Measurements from ENCODE around the gene NEU1. TPM values are rescaled to one million over a fixed set of nuclear protein-coding genes. Genes with fewer than 3 reads are reported as not detected.
A peak's percentile ranks its signal among the peaks of the same experiment; 100 is the strongest.

The NEU1 gene
- total RNA-seq, 1 experiment from 2014 or later, result 36.2 TPM

- Mint-ChIP-seq H3K36me3 (ENCODE audit: insufficient read depth in 1 of 3, low read depth in 3 of 3) (peaks cover 37 to 53% (median 53%) of the 10 kb centered on the region in 3 experiments; a peak in 6 of 7 replicates), H3K4me3 (no peak overlapping the region), H3K27ac (peak overlapping the region in 1 of 3 experiments; percentile 67; a peak in 1 of 7 replicates), H3K9me3 (no peaks in the 10 kb centered on the region), H3K27me3 (ENCODE audit: low read depth) (no peaks in the 10 kb centered on the region; the same call in 1 of the 2 replicates), H3K4me1 (peaks cover 3 to 27% of the 10 kb centered on the region in 2 experiments)
- Histone ChIP-seq H3K79me1 (ENCODE audit: insufficient read depth, low read depth, low read length, poor library complexity, severe bottlenecking) (no peaks in the 10 kb centered on the region), H2AFZ (ENCODE audit: low read length) (no peak overlapping the region), H2BK15ac (ENCODE audit: low read depth, low read length) (no peak overlapping the region), H3K9ac (ENCODE audit: extremely low read depth, insufficient read length, low read length) (no peak overlapping the region), H3K4me2 (ENCODE audit: insufficient read depth, insufficient read length, low read length) (no peak overlapping the region), H3K4ac (ENCODE audit: low read depth, low read length) (no peak overlapping the region), H3K27me3 (ENCODE audit: insufficient read depth, low read length) (no peaks in the 10 kb centered on the region), H2BK5ac (ENCODE audit: insufficient read length, low read length) (no peak overlapping the region), H3K27ac (ENCODE audit: insufficient read length, low read depth, low read length) (no peak overlapping the region), H3K23me2 (ENCODE audit: insufficient read length, low read depth, low read length, poor library complexity, severe bottlenecking) (no peaks in the 10 kb centered on the region), H4K8ac (replicated peaks; ENCODE audit: insufficient read length, low read depth, low read length) (no peak overlapping the region), H4K5ac (ENCODE audit: insufficient read length, low read depth, low read length) (no peak overlapping the region), H3K23ac (ENCODE audit: insufficient read length, low read depth, low read length) (no peak overlapping the region), H3K14ac (ENCODE audit: insufficient read depth, low read length) (no peak overlapping the region), H4K20me1 (ENCODE audit: control insufficient read depth, insufficient read depth, insufficient read length) (no peaks in the 10 kb centered on the region), H3K79me2 (ENCODE audit: insufficient read depth, low read length) (no peaks in the 10 kb centered on the region), H3T11ph (ENCODE audit: low read length) (no peak overlapping the region), H2BK20ac (ENCODE audit: low read depth, low read length, poor library complexity, severe bottlenecking) (no peak overlapping the region), H3K4me1 (ENCODE audit: insufficient read depth, low read length) (no peaks in the 10 kb centered on the region), H3K9me3 (ENCODE audit: control insufficient read depth, low read depth, low read length) (no peaks in the 10 kb centered on the region), H3K18ac (ENCODE audit: insufficient read length, low read depth, low read length) (no peak overlapping the region), H4K91ac (ENCODE audit: insufficient read length, low read depth, low read length) (no peak overlapping the region), H3K56ac (ENCODE audit: insufficient read length, low read depth, low read length) (no peak overlapping the region), H2AK5ac (ENCODE audit: insufficient read length, low read length) (no peak overlapping the region), H2BK120ac (ENCODE audit: low read depth, low read length, poor library complexity, severe bottlenecking) (no peak overlapping the region), H2BK12ac (ENCODE audit: insufficient read length, low read depth, low read length) (no peak overlapping the region)
- WGBS (ENCODE audit: extremely low coverage, insufficient read length, low lambda C conversion rate), result no CpG with 5 or more reads among the region's 10 CpGs
- TF ChIP-seq CTCF (conservative IDR thresholded peaks at IDR 0.05), result no peak
- peak; percentile 24 for DNase-seq
These were observed 17.3 kb upstream of the NEU1 start for GRCh38 chr6:31879901-31880300.
